Activated naive CD4-positive, alpha-beta T cell (primary cell): ENCODE results near the gene AP3S2.
"Not testable (repeated sequence)": the region's sequence is repeated elsewhere in the genome, so short reads cannot be mapped to it uniquely, and the experiment has no call there.

Source experiments
- DNase-seq, 4 experiments: peaks; one replicate each; lab custom pipeline; 2025; lab: John Stamatoyannopoulos, UW

The AP3S2 gene

GRCh38 chr15:89864958-89865739 is 28.6 kb downstream of the AP3S2 start:
- no peak for DNase-seq

- no peak for DNase-seq
Measured at GRCh38 chr15:89863918-89864317, 29.9 kb downstream of the AP3S2 start.

DNA sequence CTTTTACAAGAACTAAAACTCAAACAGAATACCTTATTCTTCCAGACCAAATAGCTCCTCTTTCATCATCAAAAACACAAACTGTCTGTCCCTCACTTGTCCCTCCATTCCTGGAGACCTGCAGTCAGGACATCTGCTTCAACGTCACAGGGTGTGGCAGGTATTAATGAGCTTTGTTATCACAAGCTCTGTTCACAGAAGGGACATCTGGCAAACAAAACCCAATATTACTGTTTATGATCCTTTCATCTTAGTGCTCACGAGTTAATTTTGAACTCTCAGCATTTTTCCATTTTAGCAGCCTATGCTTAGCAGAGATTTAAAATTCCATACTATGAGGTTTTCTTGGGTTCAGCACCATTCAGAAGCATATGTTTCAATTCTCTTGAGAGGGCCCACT is 32.9 kb downstream of the AP3S2 start:
- no peak for DNase-seq

GRCh38 chr15:89860431-89860830 is 33.4 kb downstream of the AP3S2 start:
- no peak for DNase-seq

GRCh38 chr15:89858661-89859458 is 34.9 kb downstream of the AP3S2 start:
- DNase-seq, result no peak

DNA sequence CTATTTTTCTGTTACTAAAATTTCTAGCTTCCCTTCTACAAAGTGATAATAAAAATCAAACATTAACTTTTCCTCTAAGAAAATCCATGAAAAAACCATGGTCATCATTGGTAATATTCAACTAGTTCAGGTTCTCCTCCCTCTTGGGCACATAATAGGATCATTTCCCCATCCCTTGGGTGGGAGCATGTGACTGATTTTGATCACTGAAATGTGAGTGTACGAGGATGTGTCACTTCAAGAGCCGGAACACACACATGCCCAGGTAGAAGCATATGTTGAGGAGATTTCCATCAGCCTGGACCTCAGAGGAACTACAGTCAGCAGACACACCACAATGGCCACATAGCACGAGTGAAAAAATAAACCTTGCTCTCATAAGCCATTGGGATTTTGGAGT is 36.1 kb downstream of the AP3S2 start:
- no peak for DNase-seq

GRCh38 chr15:89855948-89856347 is 37.8 kb downstream of the AP3S2 start:
- DNase-seq, result no peak

DNA sequence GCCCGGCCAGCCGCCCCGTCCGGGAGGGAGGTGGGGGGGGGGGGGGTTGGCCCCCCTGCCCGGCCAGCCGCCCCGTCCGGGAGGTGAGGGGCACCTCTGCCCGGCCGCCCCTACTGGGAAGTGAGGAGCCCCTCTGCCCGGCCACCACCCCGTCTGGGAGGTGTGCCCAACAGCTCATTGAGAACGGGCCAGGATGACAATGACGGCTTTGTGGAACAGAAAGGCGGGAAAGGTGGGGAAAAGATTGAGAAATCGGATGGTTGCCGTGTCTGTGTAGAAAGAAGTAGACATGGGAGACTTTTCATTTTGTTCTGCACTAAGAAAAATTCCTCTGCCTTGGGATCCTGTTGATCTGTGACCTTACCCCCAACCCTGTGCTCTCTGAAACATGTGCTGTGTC is 38.9 kb downstream of the AP3S2 start:
- not testable (repeated sequence) for DNase-seq

GRCh38 chr15:89852342-89852995 is 41.3 kb downstream of the AP3S2 start:
- no peak for DNase-seq

- no peak for DNase-seq
Measured at GRCh38 chr15:89851673-89852341, 42.0 kb downstream of the AP3S2 start.

GRCh38 chr15:89848970-89849292 is 44.9 kb downstream of the AP3S2 start:
- no peak for DNase-seq

- DNase-seq, result no peak
Measured at GRCh38 chr15:89847101-89847500, 46.7 kb downstream of the AP3S2 start.

- no peak for DNase-seq
Measured at GRCh38 chr15:89845305-89845893, 48.4 kb downstream of the AP3S2 start.

DNA sequence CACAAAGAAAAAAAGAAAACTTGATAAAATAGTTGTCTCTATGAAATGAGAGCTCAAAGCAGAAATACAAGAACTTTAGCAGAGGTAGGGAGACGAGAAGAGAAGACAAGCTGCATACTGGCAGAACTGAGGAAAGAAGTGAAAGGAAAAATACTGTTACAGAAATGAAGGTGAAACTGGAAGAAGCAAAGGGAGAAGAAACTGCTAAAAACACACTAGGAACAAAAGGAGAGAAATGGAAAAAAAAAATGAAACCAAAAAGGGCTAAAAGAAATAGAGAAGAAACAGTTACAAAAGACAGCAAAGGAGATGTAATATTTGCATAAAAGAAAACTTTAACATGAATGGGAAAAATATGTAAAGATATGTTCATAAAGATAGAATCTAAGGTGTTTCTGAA is 51.8 kb downstream of the AP3S2 start:
- DNase-seq, result no peak

- DNase-seq, result no peak
Measured at GRCh38 chr15:89841306-89841705, 52.5 kb downstream of the AP3S2 start.

GRCh38 chr15:89839167-89839810 is 54.5 kb downstream of the AP3S2 start:
- no peak for DNase-seq

DNA sequence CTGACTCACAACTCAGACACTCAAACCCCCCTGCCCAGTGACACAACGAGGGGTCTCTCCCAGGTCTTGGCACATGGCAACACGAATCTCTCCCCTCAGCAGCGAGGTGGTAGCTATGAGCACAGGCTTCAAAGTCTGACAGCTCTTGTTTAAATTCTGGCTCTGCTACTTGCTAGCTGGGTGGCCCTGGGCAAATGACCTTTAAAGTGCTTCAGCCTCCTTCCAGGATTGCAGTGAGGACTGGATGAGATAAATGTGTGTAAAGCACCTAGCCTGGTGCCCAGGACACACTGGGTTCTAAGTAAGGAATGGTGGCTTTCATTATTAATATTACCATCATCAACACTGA is 56.0 kb downstream of the AP3S2 start:
- DNase-seq, result no peak

- DNase-seq, result no peak
Measured at GRCh38 chr15:89837134-89837829, 56.5 kb downstream of the AP3S2 start.

DNA sequence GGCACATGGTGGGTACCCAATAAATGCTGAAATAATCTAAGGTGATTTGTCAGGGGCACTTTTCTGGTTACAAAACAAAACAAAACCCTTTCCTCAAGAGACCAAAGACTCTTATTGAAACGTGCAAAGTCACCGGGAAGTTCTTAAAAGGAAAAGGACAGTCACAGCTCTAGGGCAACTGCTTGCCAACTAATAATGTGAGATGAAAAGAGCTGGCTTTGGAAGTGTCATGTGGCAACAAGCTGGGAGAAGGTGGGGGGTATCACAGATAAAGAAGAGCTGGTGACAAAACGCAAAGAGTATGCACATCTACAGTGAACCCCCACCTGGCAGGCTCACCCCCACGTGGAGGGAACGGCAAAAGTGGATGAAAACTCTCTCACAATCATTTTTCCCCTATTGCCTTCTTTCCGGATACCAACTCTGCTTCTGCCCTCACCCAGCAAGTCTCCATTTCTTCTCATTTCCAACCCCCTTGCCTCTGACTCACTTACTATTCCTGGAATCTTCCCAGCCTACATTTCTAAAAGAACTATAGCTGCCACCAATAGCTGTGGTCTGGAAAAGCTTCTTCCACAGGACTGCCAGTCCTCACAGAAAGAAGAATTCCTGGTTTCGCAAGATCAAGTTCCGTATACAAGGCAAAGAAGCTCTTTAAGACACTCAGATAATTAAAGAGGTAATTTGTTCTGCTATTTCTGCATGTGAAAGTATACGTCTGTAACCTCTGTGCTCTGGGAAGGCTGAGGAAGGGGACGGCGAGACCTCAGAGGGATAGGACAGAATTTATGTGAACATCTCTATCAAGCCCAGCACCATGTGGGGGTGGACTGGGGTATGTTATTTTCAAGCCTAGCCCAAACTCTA is 57.3 kb downstream of the AP3S2 start:
- DNase-seq, result no peak

DNA sequence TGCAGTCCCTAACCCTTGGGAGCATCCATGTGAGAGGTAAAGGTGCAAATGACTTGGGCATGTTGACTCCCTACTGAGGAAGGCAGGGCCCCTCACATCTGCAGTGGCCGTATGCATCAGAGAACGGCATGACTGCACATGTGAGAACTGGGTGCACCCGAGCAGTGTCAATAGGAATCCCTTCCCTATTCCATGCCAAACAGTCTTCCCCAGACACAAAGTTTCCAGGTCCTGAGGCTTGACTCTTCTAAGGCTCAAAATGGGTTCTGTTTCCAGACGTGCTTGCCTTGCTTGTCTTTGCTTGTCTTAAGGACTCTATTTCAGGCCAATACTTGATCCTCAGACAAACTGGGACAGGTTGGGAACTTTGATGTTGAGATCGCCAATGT is 58.6 kb downstream of the AP3S2 start:
- no peak for DNase-seq
